Tibial nerve (tissue), 4 donors: ENCODE results near the gene SWAP70. TPM values are rescaled to one million over a fixed set of nuclear protein-coding genes. Genes with fewer than 3 reads are reported as not detected.

Experiments
- DNase-seq, 2 donors: peaks; one replicate each; pipeline ENCODE4 v3.0.0-alpha.2; 2019; ENCODE audit warnings: low spot score in 2 of 2
- H3K27ac ChIP-seq, 4 donors: fragments of 200-600 bp; sonication (generic) in 3 of 4; one replicate each; pipeline ENCODE4 v1.5.1; 2017 to 2019; ENCODE audit warnings: mild to moderate bottlenecking in 1 of 4
- H3K27me3 ChIP-seq, 2 donors: fragments of 200-600 bp; sonication (generic) in 1 of 2; one replicate each; pipeline versions ENCODE4 v1.5.1 to v1.6.0; 2017 to 2019
- H3K36me3 ChIP-seq, 3 donors: fragments of 200-600 bp; sonication (generic); one replicate each; pipeline ENCODE4 v1.5.1; 2018 to 2019
- H3K4me1 ChIP-seq, 4 donors: fragments of 200-600 bp; sonication (generic) in 3 of 4; one replicate each; pipeline ENCODE4 v1.5.1; 2017 to 2019
- H3K4me3 ChIP-seq, 4 donors: fragments of 200-600 bp; sonication (generic) in 3 of 4; one replicate each; pipeline ENCODE4 v1.5.1; 2017 to 2019; ENCODE audit warnings: mild to moderate bottlenecking in 1 of 4, moderate library complexity in 1 of 4
- H3K9me3 ChIP-seq, 4 donors: fragments of 200-600 bp; sonication (generic) in 3 of 4; one replicate each; pipeline ENCODE4 v1.5.1; 2017 to 2019
- EP300 ChIP-seq, 2 donors: sonication (generic); formaldehyde crosslinking; IDR thresholded peaks; one replicate each; pipeline ENCODE4 v1.6.1; 2017; ENCODE audit warnings: antibody characterized with exemption in 2 of 2, mild to moderate bottlenecking in 1 of 2
- POLR2A ChIP-seq, 2 donors: fragments of 450-650 bp; IDR thresholded peaks; one replicate each; pipeline ENCODE4 v1.6.1; 2017; ENCODE audit warnings: antibody characterized with exemption in 2 of 2, mild to moderate bottlenecking in 2 of 2, moderate library complexity in 2 of 2
- WGBS, 2 donors: methylation state at CpG; one replicate each; pipeline ENCODE4 v1.1.5; 2018; 5-methylcytosine and 5-hydroxymethylcytosine counted together
- total RNA-seq, 4 donors: library from RNA; depleted of rRNA; stranded (reverse); fragments of >200 nt; gene quantifications; one replicate each; pipeline ENCODE4 v1.1.0, GENCODE V29; 2016
- TF ChIP-seq, protein P1 (sequence below), 5 experiments: fragments of 200-600 bp in 3 of 5; fragments of 450-650 bp in 2 of 5; sonication (generic) in 3 of 5; IDR thresholded peaks; one replicate each; pipeline ENCODE4 v1.5.1; 2016 to 2019; ENCODE audit warnings: antibody characterized with exemption in 5 of 5, mild to moderate bottlenecking in 3 of 5, moderate library complexity in 2 of 5

Gene SWAP70
- total RNA-seq, 4 donors from 2014 or later, result 51.0 to 79.1 (median 66.9) TPM

- no peak for TF ChIP-seq POLR2A (IDR thresholded peaks at IDR 0.05)
- TF ChIP-seq, protein P1, sequence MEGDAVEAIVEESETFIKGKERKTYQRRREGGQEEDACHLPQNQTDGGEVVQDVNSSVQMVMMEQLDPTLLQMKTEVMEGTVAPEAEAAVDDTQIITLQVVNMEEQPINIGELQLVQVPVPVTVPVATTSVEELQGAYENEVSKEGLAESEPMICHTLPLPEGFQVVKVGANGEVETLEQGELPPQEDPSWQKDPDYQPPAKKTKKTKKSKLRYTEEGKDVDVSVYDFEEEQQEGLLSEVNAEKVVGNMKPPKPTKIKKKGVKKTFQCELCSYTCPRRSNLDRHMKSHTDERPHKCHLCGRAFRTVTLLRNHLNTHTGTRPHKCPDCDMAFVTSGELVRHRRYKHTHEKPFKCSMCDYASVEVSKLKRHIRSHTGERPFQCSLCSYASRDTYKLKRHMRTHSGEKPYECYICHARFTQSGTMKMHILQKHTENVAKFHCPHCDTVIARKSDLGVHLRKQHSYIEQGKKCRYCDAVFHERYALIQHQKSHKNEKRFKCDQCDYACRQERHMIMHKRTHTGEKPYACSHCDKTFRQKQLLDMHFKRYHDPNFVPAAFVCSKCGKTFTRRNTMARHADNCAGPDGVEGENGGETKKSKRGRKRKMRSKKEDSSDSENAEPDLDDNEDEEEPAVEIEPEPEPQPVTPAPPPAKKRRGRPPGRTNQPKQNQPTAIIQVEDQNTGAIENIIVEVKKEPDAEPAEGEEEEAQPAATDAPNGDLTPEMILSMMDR (IDR thresholded peaks at IDR 0.05), result no peak
- TF ChIP-seq EP300 (IDR thresholded peaks at IDR 0.05), result no peak
- peaks cover 0 to 16% (median 4%) of the 10 kb centered on the region in 4 donors for H3K4me1 ChIP-seq
- DNase-seq, result no peak
- no peak overlapping the region for H3K4me3 ChIP-seq
- WGBS, 2 donors, result 95 to 96% methylated on average over 6 of the region's 6 CpGs
- H3K27me3 ChIP-seq, result no peaks in the 10 kb centered on the region
- peaks cover 0 to 21% (median 0%) of the 10 kb centered on the region in 3 donors for H3K36me3 ChIP-seq
- H3K27ac ChIP-seq, result no peak overlapping the region
- peaks cover 0 to 18% (median 1%) of the 10 kb centered on the region in 4 donors for H3K9me3 ChIP-seq
These were observed 6.1 kb downstream of the SWAP70 start for GRCh38 chr11:9669954-9670353.

GRCh38 chr11:9672288-9672916 is 8.5 kb downstream of the SWAP70 start:
- no peaks in the 10 kb centered on the region for H3K9me3 ChIP-seq
- no peak overlapping the region for H3K4me3 ChIP-seq
- WGBS, 2 donors, result 83 to 89% methylated on average over 3 of the region's 3 CpGs
- peaks cover 0 to 7% (median 0%) of the 10 kb centered on the region in 3 donors for H3K36me3 ChIP-seq
- no peak overlapping the region for H3K27ac ChIP-seq
- no peak for DNase-seq
- H3K4me1 ChIP-seq, result peaks cover 0 to 32% (median 4%) of the 10 kb centered on the region in 4 donors
- TF ChIP-seq, protein P1 (IDR thresholded peaks at IDR 0.05), result no peak
- no peak for TF ChIP-seq EP300 (IDR thresholded peaks at IDR 0.05)
- no peak for TF ChIP-seq POLR2A (IDR thresholded peaks at IDR 0.05)
- H3K27me3 ChIP-seq, result no peaks in the 10 kb centered on the region

- H3K27ac ChIP-seq, result no peak overlapping the region
- DNase-seq, result no peak
- no peak overlapping the region for H3K4me3 ChIP-seq
- no peaks in the 10 kb centered on the region for H3K9me3 ChIP-seq
- peaks cover 0 to 2% (median 0%) of the 10 kb centered on the region in 3 donors for H3K36me3 ChIP-seq
- TF ChIP-seq POLR2A (IDR thresholded peaks at IDR 0.05), result no peak
- TF ChIP-seq EP300 (IDR thresholded peaks at IDR 0.05), result no peak
- TF ChIP-seq, protein P1 (IDR thresholded peaks at IDR 0.05), result no peak
- no peaks in the 10 kb centered on the region for H3K27me3 ChIP-seq
- H3K4me1 ChIP-seq, result peaks cover 0 to 32% (median 4%) of the 10 kb centered on the region in 4 donors
- WGBS, 2 donors, result 92 to 96% methylated on average over 4 of the region's 4 CpGs
These were observed 9.0 kb downstream of the SWAP70 start for GRCh38 chr11:9672918-9673317.

DNA sequence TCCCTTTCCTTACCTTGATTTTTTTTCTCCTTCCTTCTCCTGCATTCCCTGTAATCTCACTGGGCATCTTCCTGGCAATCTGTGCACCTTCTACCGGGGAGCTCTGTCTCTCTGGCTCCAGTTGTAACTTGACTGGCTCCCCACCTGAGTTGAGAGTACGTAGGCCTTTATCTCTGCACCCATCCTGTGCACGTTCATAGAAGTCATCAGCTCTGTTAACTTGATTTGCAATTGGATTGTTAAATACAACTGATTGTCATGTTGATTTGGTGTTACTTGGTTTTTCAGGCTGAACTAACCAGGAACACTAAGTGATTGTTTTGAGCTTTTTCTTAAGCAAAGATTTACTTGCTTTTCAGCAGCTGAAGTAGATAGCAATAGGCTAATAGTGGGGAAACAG is 11.8 kb downstream of the SWAP70 start:
- H3K4me1 ChIP-seq, result peaks cover 0 to 34% (median 2%) of the 10 kb centered on the region in 4 donors

GRCh38 chr11:9677951-9678350 is 14.1 kb downstream of the SWAP70 start:
- peak overlapping the region in 1 of 4 donors; percentile 6 for H3K27ac ChIP-seq
- peaks cover 0 to 36% (median 2%) of the 10 kb centered on the region in 4 donors for H3K4me1 ChIP-seq
- no peak for DNase-seq
- no peaks in the 10 kb centered on the region for H3K27me3 ChIP-seq
- TF ChIP-seq, protein P1 (IDR thresholded peaks at IDR 0.05), result no peak
- no peak for TF ChIP-seq EP300 (IDR thresholded peaks at IDR 0.05)
- no peaks in the 10 kb centered on the region for H3K36me3 ChIP-seq
- H3K4me3 ChIP-seq, result no peak overlapping the region
- H3K9me3 ChIP-seq, result no peaks in the 10 kb centered on the region

More for the DNA sequence above, 11.8 kb downstream of the SWAP70 start:
- no peak overlapping the region for H3K27ac ChIP-seq
- no peaks in the 10 kb centered on the region for H3K36me3 ChIP-seq
- no peaks in the 10 kb centered on the region for H3K9me3 ChIP-seq
- no peak overlapping the region for H3K4me3 ChIP-seq
- 33 to 54% methylated on average over 3 of the region's 3 CpGs for WGBS, 2 donors
- DNase-seq, result no peak
- H3K27me3 ChIP-seq, result no peaks in the 10 kb centered on the region
- TF ChIP-seq, protein P1 (IDR thresholded peaks at IDR 0.05), result no peak
- TF ChIP-seq POLR2A (IDR thresholded peaks at IDR 0.05) (no peak), EP300 (IDR thresholded peaks at IDR 0.05) (no peak)
